IPS-18c (cell line): ENCODE results near the gene KCTD16.

Source experiments
- H3K4me3 ChIP-seq: 2 replicates; pipeline ENCODE4 v1.7.0; 2013; ENCODE audit warnings: low read depth, mild to moderate bottlenecking, low read length, moderate library complexity; ENCODE audit not compliant: insufficient read depth
- H3K9me3 ChIP-seq: one replicate; pipeline ENCODE4 v1.6.1; 2013; ENCODE audit warnings: mild to moderate bottlenecking, low read length, moderate library complexity; ENCODE audit not compliant: control insufficient read depth, insufficient read depth

The KCTD16 gene

DNA sequence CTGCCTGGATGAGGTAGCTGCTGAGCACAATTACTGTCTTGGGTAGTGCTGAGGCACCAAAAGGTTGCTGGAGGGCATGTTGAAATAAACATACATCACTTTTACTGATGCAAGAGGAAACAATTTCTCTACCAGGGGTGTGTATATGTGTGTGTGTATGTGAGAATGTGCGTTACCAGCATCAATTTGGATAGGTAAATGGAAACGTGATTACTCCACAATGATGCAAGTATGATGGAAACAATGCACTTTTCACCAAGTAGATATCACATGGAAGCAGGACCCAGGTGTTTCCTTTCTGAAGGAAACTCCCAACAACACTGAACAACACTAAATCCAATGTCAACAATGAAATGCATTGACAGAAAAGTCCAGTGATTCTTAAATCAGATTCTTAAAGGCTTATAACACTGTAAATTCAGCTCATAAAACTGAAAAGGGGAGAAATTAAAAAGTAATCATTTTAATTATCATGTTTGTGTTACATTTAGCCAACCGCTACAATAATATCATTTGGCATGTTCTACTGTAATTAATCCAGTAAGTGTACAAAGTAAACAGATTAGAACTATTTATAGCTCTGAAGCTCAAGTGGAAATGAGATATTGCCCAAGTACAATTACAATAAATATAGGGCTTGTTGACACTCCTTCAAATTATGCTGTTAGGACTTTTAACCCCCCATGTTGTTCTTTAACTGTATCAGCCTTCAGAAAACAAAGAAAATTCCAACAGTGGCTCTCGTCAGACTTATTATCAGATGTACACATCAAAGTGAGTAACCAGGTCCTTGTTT lies 25.5 kb upstream of the KCTD16 start:
- no peak overlapping the region for H3K4me3 ChIP-seq
- H3K9me3 ChIP-seq: no peaks in the 10 kb centered on the region

DNA sequence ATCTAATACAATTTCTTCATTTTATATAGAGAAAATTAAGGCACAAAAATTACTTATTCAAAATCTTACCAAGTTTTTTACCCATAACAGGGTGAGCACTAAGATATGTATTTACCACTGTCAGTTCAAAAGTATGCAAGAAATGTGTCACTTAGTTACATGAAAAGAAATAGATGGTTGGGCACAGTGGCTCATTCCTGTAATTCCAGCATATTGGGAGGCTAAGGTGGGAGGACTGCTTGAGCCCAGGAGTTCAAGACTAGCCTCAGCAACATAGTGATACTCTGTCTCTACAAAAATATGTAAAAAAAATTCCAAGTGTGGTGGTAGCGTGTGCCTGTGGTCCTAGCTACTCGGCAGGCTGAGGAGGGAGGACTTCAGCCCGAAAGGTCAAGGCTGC lies 19.6 kb upstream of the KCTD16 start:
- no peaks in the 10 kb centered on the region for H3K9me3 ChIP-seq

DNA sequence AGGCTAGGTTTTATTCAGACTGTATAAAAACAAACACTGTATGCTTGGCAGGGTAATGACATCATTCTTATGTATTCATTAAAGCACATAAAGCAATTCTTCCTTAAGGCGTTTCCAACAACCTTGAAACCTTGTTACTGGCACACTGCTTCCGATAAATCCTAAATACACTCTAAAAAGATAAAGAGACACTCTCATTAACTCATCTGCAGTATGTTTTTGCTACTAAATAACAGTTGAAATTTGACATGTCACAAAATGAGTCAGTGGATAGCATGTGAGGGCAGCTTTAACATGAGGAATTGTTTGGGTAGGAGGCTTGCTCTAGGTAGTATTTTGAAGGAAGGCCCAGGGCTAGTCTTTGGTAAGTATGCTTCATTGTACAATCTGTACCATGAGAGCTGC lies 13.9 kb upstream of the KCTD16 start:
- Histone ChIP-seq H3K9me3 (no peaks in the 10 kb centered on the region), H3K4me3 (no peak overlapping the region)

More for the DNA sequence above, 19.6 kb upstream of the KCTD16 start:
- H3K4me3 ChIP-seq: no peak overlapping the region

DNA sequence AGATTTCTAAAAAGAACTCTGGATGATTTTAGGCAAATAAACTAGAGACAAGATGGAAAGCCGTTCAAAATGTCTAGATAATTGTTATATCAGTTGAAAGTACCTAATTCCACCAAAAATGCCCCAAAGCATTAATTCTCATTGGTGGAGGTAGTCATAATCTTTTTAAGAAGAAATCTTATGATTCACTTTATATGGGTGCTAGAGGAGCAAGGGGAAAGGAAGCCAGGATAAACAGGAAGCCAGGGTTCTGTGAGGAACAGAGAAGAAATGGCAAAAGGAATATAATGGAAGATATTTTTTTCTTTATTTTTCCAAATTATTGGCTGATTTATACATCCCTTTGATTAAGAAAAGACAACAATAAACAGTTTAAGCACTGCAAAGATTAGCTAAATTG lies 8.0 kb upstream of the KCTD16 start:
- H3K9me3 ChIP-seq: no peaks in the 10 kb centered on the region
- H3K4me3 ChIP-seq: no peak overlapping the region

DNA sequence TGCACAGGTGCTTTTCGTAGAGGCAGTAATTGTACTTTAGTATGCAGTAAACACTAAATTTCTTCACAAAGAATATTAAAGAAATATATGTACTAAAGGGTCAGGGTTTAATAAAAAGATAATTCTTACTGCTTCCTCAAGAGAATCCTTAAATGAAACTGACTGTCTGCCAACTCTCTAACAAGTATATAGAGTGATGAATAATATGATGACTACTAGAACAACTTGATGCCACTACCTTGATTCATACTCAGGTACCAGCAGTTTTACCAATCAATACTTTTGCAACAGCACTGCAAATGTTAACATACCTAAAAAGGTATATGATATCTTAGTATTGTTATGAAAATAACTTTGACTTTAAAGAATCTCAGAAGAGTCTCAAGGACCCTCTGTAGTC lies 4.0 kb upstream of the KCTD16 start:
- H3K9me3 ChIP-seq: no peaks in the 10 kb centered on the region
- no peak overlapping the region for H3K4me3 ChIP-seq

DNA sequence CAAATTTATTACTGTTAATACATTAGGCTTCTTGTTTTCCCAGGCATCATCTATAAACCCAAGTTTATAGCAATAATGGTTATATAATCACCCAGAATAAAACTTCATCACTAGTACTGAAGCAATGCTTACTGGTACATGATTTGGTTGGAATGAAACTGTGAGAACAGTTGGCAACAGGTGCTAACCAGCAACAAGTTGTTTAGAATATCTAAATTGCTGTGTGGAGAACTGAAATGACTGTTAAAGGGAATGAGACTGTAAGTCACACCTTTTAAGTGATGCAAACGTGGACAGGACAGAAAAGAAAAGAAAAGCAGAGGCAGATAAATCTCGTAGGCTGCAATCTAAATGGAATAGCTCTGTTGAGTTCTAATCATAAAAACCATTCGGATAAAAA lies 2.7 kb upstream of the KCTD16 start:
- H3K4me3 ChIP-seq: no peak overlapping the region
- no peaks in the 10 kb centered on the region for H3K9me3 ChIP-seq

DNA sequence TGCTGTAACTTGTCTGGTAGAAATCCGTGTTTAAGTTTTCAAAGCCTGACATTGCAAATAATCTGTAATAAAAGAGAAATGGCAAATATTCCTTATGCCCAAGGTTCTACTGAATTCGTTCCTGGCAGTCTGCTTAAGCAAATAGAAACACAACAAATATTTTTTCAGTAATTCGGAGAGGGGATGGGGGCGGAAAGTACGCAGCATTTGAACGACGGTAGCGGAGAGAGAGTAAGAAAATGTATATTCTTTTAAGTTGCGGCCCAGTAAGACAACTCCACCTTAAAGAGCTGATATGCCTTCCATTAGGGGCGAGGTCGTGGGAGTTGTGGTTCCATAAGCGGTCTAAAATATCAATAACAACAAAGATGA lies 783 bp upstream of the KCTD16 start:
- Histone ChIP-seq H3K4me3 (peak overlapping the region; percentile 90), H3K9me3 (no peaks in the 10 kb centered on the region)

DNA sequence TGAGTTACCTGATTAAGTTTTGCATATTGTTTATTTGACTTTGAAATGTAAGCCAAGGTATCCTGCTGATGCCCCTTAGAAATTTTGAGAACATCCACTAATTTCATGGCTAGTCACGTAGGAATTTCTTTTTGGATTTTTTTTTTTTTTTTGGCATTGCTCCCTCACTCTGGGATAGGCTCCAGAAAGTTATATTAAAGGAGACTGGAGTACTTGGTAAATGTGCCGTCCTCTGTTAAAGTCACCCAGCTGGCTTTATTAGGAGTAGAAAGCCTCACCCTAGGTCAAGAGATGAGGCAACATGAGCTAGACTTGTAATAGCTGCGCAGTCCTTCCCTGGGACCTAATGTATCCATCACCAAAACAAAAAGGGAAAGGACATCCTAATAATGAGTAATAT lies 3.1 kb downstream of the KCTD16 start:
- H3K9me3 ChIP-seq: no peaks in the 10 kb centered on the region
- H3K4me3 ChIP-seq: no peak overlapping the region

DNA sequence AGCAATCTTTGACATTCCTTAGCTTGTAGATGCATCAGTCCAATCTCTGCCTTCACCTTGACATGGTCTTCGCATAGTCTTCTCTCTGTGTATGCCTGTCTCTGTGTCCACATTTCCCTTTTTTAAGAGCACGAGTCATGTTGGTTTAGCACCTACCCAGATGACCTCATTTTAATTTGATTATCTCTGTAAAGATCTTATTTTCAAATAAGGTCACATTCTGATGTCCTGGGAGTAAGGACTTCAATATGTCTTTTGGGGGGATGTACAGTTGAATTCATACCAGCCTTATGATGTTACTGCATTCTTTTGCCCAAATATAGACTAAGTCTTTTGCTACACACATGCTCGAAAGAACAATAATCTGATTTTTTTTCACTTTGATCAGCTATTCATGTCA lies 6.9 kb downstream of the KCTD16 start:
- Histone ChIP-seq H3K9me3 (no peaks in the 10 kb centered on the region), H3K4me3 (no peak overlapping the region)

DNA sequence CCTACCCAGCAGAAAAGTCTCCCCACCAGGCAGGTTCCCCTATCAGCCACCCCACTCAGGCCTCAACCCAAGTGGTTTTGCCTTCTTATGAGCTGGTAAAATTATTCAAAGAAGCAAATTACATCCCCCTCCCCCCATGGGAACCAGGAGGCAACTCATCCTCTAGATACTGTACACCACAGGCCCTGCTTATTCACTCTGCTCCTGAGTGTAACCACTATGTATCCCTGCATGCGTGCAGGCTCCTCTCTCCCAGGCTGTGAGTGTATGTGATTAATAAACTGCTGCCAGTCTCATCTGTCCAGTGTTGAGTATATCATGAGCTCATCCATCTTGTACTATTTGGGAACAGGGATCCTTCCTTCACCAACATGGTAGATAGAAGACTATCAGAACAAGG lies 8.6 kb downstream of the KCTD16 start:
- H3K4me3 ChIP-seq: no peak overlapping the region
- H3K9me3 ChIP-seq: no peaks in the 10 kb centered on the region

DNA sequence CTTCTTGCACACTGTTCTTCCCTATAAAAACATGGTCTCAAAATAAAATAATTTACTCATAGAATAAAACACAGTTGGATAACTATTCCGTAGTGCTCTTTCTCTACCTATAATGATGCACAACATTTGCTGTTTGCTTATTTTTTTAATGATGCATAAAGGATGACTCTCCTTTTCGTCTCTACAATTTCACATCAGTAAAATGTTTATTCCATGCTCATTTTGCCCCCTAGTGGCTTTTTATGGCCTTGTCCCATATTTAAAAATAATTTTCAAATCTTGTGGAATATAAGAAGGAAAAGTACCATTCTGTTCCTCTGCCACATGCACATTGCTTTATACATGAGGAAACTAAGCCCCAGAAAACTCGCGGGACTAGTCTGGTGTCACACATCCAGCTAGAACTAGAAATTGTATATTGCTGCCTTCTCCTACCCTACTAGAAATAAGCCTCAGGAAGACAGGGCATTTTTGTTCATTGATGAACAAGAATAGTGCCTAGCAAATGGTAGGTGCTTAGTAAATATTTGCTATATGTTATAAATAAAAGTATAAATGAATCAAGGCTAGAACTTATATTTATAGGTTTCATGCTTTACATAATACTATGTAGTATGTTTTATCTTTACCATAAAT lies 12.7 kb downstream of the KCTD16 start:
- H3K4me3 ChIP-seq: no peak overlapping the region
- no peaks in the 10 kb centered on the region for H3K9me3 ChIP-seq

DNA sequence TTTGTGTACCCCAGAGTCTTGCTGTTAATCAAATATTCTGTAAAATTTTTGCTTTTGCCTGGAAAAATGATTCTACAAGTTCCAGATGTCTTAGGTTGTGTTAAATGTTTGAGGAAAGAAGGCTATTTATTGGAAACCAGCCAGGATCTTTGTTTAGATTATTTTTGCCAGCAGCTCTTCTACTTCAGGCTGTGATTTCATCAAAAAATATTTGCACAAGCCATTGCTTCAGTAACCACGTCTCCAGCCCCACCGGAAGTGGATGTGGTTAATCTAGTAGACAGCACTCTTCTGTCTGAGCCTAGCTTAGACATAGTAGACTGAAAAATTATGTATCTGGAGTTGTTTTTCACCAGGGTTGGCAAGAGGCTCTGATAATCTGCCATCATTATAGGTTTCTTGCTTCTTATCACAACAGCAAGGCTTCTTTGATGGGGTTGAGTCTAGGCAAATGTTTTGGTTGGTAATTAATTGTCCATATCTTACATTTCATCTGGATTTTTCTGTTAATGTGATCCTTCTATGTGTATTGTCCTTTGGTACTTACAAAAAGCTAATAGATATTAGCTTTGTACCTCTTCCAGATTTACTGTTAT lies 17.1 kb downstream of the KCTD16 start:
- Histone ChIP-seq H3K9me3 (no peaks in the 10 kb centered on the region), H3K4me3 (no peak overlapping the region)

DNA sequence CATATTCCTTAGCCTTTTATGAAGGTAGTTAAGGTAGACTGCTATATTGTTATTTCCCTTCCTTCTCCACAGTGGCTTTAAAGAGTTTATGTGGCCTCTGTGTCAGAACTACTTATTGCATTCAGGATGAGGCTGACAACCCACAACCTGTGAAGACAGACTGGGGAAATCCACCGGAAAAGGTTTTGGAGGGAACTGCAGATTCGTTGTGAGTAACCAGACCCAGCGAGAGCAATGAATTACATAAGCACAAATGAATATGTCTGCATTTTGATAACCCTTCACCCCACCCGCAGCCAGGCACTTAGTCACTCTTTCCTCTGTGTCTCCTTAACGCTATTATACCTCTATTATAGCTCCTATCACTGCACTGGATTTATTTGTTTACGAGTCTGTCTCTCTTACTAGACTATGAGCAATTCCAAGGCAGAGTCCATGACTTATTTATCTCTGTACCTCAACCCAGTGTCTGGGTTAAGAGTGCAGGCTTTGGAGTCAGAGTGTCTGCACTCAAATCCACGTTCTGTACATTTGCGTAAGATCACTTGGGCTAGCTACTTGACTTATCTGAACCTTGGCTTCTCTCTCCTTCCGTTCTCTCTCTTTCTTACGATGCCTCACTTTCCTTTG lies 19.2 kb downstream of the KCTD16 start:
- no peak overlapping the region for H3K4me3 ChIP-seq
- no peaks in the 10 kb centered on the region for H3K9me3 ChIP-seq

DNA sequence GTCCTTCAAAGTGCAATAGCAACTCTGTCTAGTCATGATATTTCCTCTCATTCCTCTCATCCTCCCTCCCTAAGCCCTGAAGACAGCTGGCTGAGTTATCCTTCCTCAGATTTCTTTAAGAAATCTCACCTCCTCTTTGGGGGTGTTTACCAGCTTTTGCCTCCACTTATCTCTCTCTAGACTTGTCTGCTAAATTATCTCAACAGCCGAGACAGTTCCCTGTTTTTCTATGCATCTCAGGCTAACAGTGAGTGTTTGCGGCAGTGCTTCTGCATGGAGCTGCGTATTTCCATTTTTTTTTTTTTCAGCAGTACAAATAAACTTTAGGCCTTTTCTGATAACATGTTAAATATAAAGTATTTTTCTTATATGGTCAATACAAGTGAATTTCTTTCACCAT lies 20.9 kb downstream of the KCTD16 start:
- Histone ChIP-seq H3K9me3 (no peaks in the 10 kb centered on the region), H3K4me3 (no peak overlapping the region)

DNA sequence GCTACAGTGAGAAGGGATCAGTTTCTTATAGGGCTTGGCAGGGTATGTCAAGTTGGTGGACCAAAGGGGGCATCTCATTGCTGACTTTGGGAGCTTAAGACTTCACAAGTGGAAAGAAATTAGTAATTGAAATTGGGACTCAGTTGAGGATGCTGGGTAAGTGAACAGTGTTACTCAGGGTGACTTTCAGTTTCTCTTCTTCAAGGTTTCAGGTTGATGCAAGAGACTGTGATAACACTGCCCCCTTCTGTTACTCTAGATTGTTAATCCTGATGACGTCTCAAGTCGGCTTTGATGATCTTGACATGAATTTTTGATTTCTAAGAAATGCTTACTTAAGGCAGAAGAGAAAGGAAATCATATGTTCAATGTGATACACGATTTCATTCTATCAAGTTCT lies 21.3 kb downstream of the KCTD16 start:
- Histone ChIP-seq H3K4me3 (no peak overlapping the region), H3K9me3 (no peaks in the 10 kb centered on the region)

DNA sequence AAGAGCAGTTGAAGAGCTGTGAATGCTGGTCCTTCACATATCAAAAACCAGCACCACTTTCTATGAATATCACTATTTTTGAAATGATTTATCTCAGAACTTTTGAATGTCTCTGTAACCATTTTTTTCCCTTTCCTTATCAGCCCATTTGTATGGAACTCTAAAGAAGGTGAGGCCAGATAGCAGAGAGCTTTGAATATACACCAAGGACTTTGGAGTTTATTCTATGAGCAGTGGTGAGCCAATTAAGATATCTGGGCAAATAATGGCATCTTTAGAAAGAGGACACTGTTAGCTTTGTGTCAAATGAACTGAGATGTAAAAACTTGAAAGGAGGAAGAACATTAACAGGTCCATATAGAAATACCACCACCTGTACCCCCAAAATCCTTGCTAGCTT lies 22.0 kb downstream of the KCTD16 start:
- no peaks in the 10 kb centered on the region for H3K9me3 ChIP-seq
- H3K4me3 ChIP-seq: no peak overlapping the region

DNA sequence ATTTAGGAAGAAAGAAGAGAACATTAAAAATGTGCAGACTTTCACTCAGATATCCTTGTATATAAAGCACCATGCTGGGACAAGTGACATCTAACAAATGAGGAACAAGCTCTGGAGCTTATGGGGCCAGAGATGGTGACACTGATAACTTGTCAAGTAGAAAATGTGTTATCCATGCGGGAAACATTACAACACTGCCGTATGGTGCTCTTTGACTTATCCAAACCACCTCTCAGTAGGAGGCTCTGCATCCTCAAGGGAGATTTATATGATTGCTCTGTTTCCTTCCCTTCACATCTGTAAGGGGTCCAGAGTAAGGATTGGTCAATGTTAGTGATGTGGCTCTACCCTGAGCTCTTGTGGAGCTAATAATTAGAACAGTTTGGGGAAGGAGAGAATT lies 23.5 kb downstream of the KCTD16 start:
- no peak overlapping the region for H3K4me3 ChIP-seq
- H3K9me3 ChIP-seq: no peaks in the 10 kb centered on the region

DNA sequence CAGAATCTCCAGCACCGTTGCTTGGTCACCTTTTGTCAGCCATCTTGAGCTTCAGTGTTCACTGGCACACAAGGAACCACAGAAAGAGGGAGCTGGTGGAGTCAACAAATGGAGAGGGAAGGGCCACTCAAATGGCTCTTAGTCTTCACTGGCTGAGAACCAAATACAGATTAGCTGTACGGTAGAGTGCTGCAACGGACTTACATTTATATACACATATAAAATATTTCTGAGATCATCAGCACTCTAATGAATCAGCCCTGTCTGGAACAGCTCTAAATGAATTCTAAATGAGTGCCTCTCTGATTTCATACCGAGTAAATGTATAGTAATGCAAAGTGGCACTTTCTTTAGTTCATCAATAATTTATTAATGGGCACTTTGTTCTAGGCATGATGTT lies 24.8 kb downstream of the KCTD16 start:
- Histone ChIP-seq H3K4me3 (no peak overlapping the region), H3K9me3 (no peaks in the 10 kb centered on the region)
